GM18507 (cell line): ENCODE results near the gene CHRNA4.
"Not testable (repeated sequence)": the region's sequence is repeated elsewhere in the genome, so short reads cannot be mapped to it uniquely, and the experiment has no call there.

Experiments used
- DNase-seq: peaks from one replicate; pipeline ENCODE4 v3.0.0; 2011; ENCODE audit warnings: low read depth; ENCODE audit not compliant: insufficient read length; ENCODE audit errors: extremely low spot score
- FAIRE-seq: peaks from 2 replicates; lab custom pipeline; 2011; peaks lifted over from hg19 to GRCh38; lab: Jason Lieb, UNC

Gene CHRNA4

GRCh38 chr20:63342561-63343459, 18.3 kb downstream of the CHRNA4 start:
- no peak for FAIRE-seq
- no peak for DNase-seq

- not testable (repeated sequence) for DNase-seq, FAIRE-seq
Observed at GRCh38 chr20:63340158-63340688, 20.9 kb downstream of the CHRNA4 start.

GRCh38 chr20:63339154-63340094, 21.7 kb downstream of the CHRNA4 start:
- not testable (repeated sequence) for DNase-seq, FAIRE-seq

- FAIRE-seq, result no peak
- no peak for DNase-seq
Observed at GRCh38 chr20:63337786-63338420, 23.2 kb downstream of the CHRNA4 start.

- FAIRE-seq, result no peak
- DNase-seq, result no peak
Observed at GRCh38 chr20:63336232-63336752, 24.9 kb downstream of the CHRNA4 start.

- FAIRE-seq (no peak), DNase-seq (no peak)
Observed at GRCh38 chr20:63335711-63336110, 25.4 kb downstream of the CHRNA4 start.

GRCh38 chr20:63335060-63335459, 26.1 kb downstream of the CHRNA4 start:
- FAIRE-seq, DNase-seq: not testable (repeated sequence)

GRCh38 chr20:63334356-63334755, 26.8 kb downstream of the CHRNA4 start:
- no peak for FAIRE-seq

GRCh38 chr20:63333241-63333836, 27.8 kb downstream of the CHRNA4 start:
- DNase-seq, result no peak
- FAIRE-seq, result no peak

More at GRCh38 chr20:63334356-63334755, 26.8 kb downstream of the CHRNA4 start:
- DNase-seq, result no peak

GRCh38 chr20:63332488-63333240, 28.5 kb downstream of the CHRNA4 start:
- no peak for FAIRE-seq

GRCh38 chr20:63331741-63332400, 29.3 kb downstream of the CHRNA4 start:
- FAIRE-seq (no peak), DNase-seq (no peak)

More at GRCh38 chr20:63332488-63333240, 28.5 kb downstream of the CHRNA4 start:
- no peak for DNase-seq

- DNase-seq, result no peak
- FAIRE-seq, result no peak
Observed at GRCh38 chr20:63330940-63331339, 30.2 kb downstream of the CHRNA4 start.

- DNase-seq (no peak), FAIRE-seq (no peak)
Observed at GRCh38 chr20:63330084-63330760, 30.9 kb downstream of the CHRNA4 start.

- no peak for DNase-seq
- FAIRE-seq, result no peak
Observed at GRCh38 chr20:63329331-63330083, 31.6 kb downstream of the CHRNA4 start.

GRCh38 chr20:63328718-63329275, 32.4 kb downstream of the CHRNA4 start:
- no peak for DNase-seq

More at GRCh38 chr20:63328718-63329275, 32.4 kb downstream of the CHRNA4 start:
- FAIRE-seq, result no peak
